Stimulated activated CD4-positive, alpha-beta T cell treated with anti-CD3 and anti-CD28 coated beads, Interleukin-15, amount 100 ng/mL, for 1 hour (primary cell): ENCODE measurements around the gene ZDHHC7.

Experiments used
- DNase-seq, 2 donors: peaks; one replicate each; pipeline ENCODE4 v3.0.0-alpha.2; 2020; ENCODE audit warnings: low read depth in 1 of 2, low spot score in 1 of 2

ZDHHC7 gene

DNA sequence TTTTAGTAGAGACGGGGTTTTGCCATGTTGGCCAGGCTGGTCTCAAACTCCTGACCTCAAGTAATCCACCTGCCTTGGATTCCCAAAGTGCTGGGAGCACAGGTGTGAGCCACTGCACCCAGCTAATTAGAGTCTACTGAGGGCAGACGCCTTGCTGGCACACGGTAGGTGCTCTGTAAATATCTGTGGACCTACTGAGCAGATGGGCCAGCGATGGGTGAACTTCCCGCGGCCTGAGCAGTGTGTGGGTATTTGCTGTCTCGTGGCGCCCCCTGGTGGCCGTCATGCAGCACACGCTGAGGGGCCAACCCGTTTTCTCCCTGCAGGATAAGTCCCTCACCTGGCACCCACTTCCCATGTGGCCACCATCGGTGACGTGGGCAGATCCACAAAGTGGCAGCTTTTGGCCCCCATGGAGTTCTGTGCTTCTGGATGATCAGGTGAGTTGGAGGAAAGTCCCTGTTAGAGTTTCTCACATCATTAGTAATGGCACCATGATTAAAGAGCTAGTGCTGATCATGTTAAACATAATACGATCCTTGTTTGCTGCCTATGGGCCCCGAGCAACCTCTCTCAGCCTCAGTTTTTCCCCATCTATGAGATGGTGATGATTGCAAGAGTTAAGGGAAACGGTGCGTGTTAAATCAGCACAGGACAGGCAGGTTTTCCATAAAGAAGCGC lies 40.7 kb downstream of the ZDHHC7 start:
- peak; percentile 53 to 61 for DNase-seq

DNA sequence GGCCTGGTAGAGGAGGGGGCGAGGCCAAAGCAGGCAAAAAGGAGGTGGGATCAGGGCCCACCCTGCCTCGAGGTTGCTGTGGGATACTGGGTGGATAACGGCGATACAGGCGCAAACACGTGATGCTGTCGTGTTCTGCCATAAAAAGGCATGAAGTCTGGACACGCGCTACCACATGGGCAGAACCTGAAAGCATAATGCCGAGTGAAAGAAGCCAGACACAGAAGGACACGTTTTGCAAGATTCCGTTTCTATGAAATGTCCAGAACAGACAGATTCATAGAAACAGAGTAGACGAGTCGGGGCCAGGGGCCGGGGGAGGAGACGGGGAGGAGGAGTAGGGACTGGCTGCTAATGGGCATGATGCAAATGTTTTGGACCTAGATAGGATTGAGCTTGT lies 43.5 kb downstream of the ZDHHC7 start:
- no peak for DNase-seq

DNA sequence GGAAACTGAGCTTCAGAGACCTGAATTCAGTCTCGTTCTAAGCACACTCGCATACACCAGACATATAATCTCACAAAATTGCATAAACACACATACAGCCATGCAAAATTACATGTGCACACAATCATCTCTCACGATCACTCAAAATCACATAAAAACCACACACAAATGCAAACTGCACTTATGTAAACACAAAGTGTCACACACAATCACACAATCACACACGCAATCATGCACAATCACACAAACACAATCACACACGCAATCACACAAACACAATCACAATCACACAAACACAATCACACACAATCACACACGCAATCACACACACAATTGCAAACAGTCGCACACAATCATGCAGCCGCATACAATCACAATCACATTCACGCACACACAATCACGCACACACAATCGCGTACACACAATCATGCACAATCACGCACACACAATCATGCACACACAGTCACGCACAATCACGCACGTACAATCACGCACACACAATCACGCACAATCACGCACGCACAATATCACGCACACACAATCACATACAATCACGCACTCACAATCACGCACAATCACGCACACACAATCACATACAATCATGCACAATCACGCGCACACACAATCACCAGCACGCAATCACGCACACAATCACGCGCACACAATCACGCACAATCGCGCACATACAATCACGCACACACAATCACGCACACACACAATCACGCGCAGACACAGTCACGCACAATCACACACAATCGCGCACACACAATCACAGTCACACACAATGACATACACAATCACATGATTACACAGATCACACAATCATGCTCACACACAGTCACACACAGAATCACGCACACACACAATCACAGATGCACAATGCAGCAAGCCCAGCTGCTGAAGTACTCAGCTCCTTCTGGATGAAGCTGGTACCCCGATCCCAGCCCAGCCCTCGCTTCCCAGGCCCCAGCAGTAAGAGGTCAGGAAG lies 45.6 kb downstream of the ZDHHC7 start:
- no peak for DNase-seq

DNA sequence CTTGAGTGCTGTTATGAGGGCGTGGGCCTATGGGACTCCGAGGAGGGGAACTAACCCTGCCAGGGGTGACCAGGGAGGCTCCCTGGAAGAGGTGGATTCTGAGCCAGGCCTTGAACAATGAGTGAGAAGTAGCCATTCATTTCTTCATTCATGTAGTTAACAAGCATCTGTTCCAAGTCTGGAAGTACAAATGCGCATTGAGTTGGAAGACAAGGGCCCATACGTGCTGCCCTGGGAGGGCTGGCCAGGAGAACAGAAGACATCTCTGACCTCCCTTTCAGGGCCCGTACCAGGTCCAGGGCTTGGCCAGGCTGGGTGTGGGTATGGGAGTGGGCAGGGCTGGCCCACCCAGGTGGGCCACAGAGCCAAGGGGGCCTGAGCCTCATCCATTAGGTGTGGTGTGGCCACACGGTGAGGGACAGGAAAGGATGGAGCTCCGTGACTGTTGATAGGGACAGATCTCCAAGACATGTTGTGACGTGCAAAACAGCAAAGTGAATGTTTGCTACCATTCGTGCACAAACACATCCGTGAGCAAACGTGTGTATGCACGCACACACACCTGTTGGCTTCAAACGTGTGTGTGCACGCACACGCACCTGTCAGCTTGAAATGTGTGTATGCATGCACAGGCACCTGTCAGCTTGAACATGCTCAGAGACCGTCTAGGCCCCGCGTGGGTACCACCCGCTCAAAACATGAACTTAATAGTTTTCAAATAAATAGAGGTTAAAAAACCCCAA lies 46.8 kb downstream of the ZDHHC7 start:
- DNase-seq, result no peak

DNA sequence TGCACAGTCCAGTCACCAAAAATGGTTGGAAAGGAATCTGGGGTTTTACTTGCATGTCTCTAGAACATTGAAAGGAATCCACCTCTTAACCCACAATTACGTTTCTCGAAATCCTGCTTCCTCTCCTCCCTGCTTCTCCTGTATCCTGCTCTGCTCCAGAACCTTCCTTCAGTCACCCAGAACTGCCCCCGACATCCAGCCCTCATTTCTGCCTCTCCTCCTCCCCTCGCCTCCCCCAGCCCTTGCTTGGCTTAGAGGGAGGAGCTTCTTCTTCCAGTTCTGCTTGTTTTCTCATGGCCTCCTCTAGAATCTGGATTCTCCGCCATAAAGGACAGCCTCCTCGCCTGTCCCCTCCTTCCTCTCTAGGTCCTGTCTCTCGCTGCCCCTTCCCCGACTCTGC lies 48.3 kb downstream of the ZDHHC7 start:
- DNase-seq, result no peak

DNA sequence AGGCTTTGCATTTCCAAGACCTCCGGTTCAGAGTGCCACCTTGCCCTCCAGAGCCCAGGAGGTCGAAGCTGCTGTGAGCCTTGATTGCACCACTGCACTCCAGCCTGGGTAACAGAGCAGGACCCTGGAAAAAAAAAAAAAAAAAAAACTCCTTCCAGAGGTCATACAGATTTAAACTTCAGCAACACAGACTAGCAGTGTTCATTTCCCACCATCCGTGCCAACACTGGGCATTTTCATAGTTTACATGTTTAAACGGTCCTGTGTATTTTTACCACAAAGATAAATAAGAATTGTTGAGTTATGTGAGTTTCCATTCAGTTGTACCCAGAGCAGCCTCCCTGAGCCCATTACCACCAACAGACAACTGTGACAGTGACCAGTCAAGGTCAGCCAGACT lies 50.4 kb downstream of the ZDHHC7 start:
- no peak for DNase-seq

DNA sequence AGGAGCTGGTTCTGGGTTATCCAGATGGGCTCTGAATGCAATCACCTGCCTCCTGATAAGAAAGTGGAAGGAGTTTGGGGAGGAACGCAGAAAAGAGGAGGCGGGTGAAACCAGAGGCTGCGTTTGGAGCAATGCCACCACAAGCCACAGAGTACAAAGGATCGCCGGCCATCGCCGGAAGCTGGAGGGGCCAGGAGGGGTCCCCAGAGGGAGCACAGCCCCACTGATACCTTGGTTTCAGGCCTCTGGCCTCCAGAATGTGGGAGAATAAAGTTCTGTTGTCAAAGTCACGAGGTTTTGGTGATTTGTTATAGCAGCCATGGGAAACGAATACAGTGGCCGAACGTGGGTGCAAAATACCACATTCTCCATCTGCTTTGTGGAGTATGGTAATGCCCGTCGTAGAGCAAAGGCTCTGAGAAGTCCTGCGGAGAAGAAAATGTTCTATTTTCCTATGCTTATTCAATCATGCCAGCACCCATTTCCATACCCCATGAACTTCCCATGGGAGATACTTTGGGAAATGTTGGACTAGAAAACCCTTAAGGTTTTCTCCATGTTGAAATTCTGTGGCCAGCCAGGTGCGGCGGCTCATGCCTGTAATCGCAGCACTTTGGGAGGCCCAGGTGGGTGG lies 51.4 kb downstream of the ZDHHC7 start:
- no peak for DNase-seq

DNA sequence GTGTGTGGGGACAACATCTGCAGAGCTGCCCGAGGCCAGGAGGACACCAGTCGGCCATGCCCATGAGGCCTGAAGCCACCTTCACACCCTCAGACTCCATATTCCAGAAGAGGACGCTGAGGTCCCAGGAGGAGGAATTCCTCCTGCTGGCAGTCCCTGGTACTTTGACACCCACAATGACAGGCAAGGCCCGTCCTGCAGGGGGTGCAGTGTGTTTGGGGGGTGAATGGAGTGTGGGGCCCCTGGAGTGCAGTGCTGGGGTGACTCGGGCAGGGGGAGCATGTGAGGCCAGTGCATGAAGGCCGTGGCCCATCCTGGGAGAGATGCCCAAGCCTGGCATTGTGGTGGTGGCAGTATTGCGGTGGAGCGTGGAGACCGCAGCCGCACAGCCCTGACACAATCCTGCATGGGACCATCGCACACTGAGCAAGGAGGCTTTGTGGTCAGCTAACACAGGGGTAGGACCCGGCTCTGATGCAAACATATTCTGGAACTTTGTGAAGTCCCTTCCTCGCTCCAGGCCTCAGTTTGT lies 52.2 kb downstream of the ZDHHC7 start:
- no peak for DNase-seq

DNA sequence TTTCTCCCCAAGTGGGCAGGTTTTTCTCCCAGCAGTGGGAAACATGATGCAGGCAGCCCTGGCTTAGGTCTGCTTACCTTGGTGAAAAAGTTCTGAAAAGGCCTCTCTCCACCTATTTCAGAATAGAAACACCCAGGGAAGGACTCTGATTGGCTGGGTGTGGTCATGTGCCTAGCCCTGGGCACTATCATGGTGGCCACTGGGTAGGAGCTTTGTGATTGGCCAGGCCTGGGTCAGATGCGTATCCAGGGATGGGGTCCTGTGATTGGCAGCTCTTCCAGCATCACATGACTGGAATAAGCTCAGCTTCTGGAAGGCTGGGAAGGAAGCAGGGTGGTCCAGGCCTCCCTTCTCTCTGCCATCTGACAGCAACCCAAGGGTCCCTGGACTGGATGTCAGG lies 53.5 kb downstream of the ZDHHC7 start:
- no peak for DNase-seq

DNA sequence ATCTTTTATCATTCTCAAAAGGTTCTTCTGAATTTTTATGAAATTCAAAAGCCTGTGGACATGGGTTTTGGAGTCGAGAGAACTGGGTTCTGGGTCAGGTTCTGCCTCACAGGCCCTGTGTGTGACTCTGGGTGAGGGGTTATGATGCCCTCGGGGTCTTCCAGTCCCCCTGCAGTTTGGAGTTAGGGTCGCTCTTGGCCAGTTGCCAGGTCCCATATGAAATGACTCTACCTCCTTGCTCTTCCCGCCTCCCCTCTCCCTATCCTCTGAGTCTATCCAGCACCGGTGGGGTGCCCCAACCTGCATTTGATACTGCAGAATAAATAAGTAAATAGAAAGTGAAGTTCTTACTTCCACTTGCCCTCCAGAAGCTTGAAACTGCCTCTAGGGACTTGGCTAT lies 54.1 kb downstream of the ZDHHC7 start:
- DNase-seq, result no peak

DNA sequence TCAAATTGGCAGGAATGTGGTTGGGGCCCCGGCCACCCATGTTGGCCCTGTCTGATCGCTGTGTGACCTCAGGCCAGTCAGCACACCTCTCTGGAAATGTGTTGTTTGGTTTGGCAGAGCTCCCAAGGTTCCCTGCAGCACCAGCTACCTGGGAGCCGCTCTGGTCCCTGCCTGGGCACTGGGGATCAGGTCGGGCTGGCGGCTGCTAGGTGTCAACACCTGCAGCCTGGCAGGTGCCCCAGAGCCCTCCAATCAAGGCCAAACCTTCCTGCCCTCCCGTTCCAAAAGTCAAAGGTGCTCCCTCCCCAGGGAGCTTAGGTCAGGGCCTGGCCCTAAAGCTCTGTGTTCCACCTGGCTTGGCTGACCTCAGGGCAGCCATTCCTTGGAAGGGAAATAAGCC lies 55.9 kb downstream of the ZDHHC7 start:
- DNase-seq, result no peak

DNA sequence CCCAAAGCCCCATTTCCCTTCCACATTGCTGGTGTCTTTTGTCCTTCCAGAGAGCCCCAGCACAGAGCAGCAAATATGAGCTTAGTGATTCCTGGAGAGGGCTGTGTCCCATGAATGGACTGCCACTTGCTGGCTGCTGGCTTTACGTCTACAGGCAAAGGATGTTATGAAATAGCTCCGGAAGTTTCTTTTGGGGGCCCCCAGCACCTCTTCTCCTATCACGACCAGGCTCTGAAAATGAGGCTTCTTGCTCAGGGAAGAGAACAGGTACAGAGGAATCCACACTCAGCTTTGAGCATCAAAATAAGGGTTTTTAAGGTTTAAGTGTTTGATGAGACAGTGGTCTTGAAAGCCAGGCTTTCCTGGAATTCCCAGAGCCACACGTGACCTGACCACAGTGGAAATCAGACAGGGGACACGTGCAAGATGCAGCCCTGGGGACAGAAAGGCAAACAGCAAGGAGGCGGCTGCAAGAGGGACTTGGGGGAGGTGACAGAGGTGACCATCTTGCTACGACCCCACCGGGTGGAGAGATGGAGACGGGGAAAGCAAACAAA lies 58.1 kb downstream of the ZDHHC7 start:
- no peak for DNase-seq

DNA sequence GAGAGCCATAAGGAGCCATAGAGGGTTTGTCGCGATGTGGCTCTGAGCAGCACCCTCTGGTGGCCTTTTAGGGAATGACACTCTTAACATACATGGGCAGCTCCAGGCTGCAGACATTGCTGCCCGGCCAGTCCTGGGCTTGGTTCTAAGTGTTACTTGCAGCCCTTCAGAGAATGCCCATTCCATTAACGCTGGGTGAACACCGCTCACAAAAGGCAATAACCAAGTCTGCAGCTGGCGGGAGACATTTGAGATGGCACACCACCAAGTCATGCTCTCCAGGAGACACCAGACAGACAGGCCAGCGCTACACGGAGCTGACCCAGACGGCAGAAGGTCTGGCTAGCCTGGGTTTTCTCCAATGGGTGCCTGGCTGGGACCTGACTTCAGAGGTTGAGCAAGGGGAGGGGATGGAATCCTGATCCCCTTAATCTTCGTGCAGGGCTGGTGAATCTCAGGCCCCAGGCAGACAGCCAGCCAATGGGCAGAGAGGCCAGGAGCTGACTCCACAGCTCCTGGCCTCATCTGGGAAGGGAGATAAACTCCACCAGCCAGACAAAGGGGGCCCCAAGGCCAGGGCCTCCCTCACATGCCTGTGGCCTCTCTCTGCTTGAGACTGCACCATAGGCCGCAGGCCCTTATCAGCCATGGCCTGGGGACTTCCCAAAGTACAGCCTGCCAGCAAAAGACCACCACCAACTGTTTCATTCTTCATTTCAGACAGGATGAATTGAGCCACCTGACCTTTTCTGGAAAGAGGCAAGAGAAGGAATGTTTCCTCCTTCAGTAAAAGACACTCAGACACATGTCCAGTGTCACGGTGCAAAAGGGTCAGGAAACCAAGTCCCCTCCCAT lies 58.8 kb downstream of the ZDHHC7 start:
- DNase-seq, result peak; percentile 37 to 40

DNA sequence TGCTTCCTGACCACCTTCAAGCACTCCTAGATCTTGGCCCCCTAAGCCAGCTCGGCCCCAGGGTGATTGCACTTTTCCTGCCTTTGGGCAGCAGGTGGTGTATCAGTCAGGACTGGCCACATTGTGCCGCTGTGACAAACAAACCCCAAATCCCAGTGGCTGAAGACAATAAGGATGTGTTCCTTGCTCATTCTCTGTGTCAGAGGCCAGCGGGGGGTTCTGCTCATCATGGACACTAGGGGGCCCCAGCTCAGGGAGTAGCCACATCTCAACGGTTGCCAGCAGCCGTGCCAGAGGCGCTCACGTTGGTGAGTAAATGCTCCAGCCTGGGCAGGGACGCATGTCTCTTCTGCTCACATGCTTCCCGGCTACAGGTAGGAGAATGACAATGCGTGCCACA lies 60.4 kb downstream of the ZDHHC7 start:
- no peak for DNase-seq

DNA sequence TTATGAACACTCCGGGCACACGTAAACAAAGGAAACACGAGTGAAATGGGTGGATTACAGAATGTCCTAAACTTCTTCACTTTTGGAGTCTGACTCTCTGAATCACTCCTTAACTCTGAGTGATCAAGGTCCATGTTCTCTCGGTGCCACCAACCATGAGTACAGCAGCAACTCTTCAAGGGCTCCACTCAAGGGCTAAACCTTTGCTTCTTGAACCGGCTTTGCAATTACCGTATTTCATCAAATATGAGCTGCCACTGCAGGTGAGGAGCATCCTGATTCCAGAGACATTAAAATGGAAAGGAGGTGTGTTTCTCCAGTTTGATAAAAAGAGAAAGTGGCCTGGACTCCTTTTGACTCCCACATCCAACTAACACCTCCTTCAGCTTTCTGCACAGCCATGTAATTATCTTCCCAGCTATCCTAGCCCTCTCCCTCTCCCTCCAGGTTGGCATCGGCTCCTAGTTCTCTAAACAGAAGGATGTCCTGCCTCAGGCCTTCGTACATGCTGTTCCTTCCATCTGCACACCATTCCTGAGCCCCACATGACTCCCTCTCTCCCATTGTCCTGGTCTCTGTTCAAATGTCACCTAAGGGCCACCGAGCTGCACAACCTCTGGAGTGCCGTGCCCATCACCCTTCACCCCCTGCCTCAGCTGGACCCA lies 61.4 kb downstream of the ZDHHC7 start:
- DNase-seq, result no peak

DNA sequence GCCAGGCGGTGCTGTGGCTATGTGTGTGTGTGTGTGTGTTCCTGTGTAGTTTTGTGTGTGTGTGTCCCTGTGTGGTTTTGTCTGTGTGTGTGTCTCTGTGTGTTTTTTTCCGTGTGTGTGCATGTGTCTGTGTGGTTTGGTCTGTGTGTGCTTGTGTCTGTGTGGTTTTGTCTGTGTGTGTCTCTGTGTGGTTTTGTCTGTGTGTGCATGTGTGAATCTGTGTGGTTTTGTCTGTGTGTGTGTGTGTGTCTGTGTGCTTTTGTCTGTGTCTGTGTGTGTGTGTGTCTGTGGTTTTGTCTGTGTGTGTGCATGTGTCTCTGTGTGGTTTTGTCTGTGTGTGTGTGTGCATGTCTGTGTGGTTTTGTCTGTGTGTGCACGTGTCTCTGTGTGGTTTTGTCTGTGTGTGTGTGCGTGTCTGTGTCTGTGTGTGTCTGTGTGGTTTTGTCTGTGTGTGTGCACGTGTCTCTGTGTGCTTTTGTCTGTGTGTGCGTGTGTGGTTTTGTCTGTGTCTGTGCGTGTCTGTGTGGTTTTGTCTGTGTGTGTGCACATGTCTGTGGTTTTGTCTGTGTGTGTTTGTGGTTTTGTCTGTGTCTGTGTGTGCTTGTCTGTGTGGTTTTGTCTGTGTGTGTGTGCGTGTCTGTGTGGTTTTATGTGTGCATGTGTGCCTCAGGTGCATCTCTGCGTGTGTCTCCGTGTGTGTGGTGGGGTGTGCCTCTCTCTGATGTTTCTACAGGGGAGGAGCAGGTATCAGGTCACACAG lies 62.3 kb downstream of the ZDHHC7 start:
- no peak for DNase-seq

DNA sequence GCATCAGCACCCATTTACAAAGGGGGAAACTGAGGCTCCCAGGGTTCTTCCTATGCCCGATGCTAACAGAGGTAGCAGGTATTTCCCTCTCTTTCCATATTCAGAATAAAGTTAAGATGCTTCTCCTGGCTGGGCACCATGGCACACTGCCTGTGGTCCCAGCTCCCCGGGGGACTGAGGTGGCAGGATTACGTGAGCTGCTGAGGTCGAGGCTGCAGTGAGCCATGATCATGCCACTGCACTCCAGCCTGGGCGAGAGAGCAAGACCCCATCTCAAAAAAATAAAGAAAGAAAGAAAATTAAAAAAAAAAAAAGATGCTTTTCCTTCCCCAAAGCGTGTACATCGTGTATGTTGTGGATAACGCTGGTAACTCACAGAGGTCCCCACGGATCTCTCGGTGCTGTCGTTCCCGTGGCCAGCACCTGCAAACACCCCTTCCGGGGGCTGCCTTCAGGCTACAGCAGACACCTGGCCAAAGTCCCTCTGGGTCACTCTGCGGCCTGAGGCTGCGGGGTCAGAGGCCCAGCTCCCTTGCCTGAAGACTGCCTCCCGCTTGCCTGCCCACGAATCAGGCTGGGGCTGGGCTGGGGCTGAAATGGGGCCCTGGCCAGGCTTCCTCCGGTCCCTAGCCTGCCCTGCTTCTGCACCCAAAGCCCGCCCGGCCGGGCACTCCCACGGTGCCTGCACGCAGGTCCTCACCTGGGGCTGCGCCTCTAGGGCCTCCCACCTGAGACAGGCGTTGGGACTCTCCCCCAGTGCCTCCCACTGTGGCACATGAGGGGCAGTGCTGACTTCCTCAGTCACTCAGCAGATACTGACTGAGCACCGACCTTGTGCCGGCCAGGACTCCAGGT lies 63.1 kb downstream of the ZDHHC7 start:
- no peak for DNase-seq

DNA sequence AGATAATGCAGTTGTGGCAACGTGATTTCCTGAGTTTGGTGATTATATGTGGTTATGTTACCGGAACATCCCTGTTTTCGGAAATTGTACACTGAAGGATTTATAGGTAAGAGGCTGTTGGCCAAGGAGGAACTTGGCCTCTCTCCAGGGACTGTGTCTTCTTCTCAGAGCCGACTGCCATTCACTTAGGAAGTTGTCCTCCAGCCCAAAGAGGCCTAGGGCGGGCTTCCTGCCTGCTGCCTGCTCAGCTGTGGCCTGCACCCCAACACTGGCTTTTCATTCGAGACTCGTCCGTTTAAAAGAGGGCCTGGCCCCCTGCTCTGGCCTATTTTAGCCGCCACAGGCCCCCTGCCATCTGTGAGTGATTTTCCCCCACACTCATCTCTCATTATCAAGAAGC lies 64.3 kb downstream of the ZDHHC7 start:
- no peak for DNase-seq
